Body of pancreas (tissue), 4 donors: ENCODE results near the gene C16orf74.

Experiments used
- POLR2A ChIP-seq, 3 donors: fragments of 450-650 bp; IDR thresholded peaks; one replicate each; pipeline ENCODE4 v1.6.1; 2016; ENCODE audit warnings: antibody characterized with exemption in 3 of 3, mild to moderate bottlenecking in 2 of 3
- TF ChIP-seq, protein P1 (sequence below), 7 experiments: fragments of 450-650 bp in 4 of 7; fragments of 200-600 bp in 3 of 7; sonication (generic) in 3 of 7; IDR thresholded peaks; one replicate each; pipeline ENCODE4 v1.5.1; 2016 to 2019; ENCODE audit warnings: antibody characterized with exemption in 7 of 7

DNA sequence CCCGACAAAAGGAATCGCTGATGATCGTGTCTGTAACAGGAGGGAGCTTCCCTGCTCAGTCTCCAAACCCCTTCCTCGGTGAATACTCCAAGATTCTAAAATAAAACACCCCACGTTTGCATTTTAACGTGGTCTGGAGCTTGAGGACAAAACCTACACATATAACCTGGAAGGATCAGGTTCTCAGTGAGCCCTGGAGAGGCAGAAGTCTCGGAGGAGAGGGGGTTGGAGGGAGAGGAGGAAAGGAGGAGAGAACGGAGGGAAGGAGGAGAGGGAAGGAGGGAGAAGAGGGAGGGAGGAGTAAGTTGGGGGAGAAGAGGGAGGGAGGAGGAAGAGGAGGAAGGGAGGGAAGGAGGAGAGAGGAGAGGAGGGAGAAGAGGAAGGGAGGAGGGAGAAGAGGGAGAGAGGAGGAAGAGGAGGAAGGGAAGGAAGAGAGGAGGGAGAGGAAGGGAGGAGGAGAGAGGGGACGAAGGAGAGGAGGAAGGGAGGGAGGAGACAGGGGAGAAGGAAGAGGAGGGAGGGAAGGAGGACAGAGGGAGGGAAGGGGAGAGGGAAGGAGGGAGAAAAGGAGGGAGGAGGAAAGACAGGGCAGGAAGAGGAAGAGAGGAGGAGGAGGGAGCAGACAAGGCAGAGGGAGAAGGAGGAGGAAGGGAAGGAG, 34.7 kb downstream of the C16orf74 start:
- TF ChIP-seq, protein P1, sequence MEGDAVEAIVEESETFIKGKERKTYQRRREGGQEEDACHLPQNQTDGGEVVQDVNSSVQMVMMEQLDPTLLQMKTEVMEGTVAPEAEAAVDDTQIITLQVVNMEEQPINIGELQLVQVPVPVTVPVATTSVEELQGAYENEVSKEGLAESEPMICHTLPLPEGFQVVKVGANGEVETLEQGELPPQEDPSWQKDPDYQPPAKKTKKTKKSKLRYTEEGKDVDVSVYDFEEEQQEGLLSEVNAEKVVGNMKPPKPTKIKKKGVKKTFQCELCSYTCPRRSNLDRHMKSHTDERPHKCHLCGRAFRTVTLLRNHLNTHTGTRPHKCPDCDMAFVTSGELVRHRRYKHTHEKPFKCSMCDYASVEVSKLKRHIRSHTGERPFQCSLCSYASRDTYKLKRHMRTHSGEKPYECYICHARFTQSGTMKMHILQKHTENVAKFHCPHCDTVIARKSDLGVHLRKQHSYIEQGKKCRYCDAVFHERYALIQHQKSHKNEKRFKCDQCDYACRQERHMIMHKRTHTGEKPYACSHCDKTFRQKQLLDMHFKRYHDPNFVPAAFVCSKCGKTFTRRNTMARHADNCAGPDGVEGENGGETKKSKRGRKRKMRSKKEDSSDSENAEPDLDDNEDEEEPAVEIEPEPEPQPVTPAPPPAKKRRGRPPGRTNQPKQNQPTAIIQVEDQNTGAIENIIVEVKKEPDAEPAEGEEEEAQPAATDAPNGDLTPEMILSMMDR (IDR thresholded peaks at IDR 0.05): no peak
- no peak for TF ChIP-seq POLR2A (IDR thresholded peaks at IDR 0.05)
